Measurements from ENCODE around the gene GATAD2A.
"Not testable (repeated sequence)": the region's sequence is repeated elsewhere in the genome, so short reads cannot be mapped to it uniquely, and the experiment has no call there.

Gene GATAD2A

GRCh38 chr19:19468424-19469050 lies 63.1 kb downstream of the GATAD2A start:
- DNase-seq = no peak

- no peak for DNase-seq
Observed at GRCh38 chr19:19470579-19470978, 65.1 kb downstream of the GATAD2A start.

GRCh38 chr19:19471682-19472081 lies 66.2 kb downstream of the GATAD2A start:
- no peak for DNase-seq

GRCh38 chr19:19472106-19472505 lies 66.6 kb downstream of the GATAD2A start:
- DNase-seq = not testable (repeated sequence)

GRCh38 chr19:19475015-19475765 lies 69.7 kb downstream of the GATAD2A start:
- DNase-seq = no peak

- DNase-seq = peak in 1 of 2 donors; percentile 21
Observed at GRCh38 chr19:19475849-19476828, 70.7 kb downstream of the GATAD2A start.

GRCh38 chr19:19477705-19478383 lies 72.4 kb downstream of the GATAD2A start:
- no peak for DNase-seq

- DNase-seq = no peak
Observed at GRCh38 chr19:19480688-19481087, 75.2 kb downstream of the GATAD2A start.

GRCh38 chr19:19482809-19483596 lies 77.5 kb downstream of the GATAD2A start:
- DNase-seq = no peak

- no peak for DNase-seq
Observed at GRCh38 chr19:19485161-19485997, 79.9 kb downstream of the GATAD2A start.

GRCh38 chr19:19485998-19486290 lies 80.5 kb downstream of the GATAD2A start:
- DNase-seq = no peak

- no peak for DNase-seq
Observed at GRCh38 chr19:19486343-19487076, 81.0 kb downstream of the GATAD2A start.

- DNase-seq = no peak
Observed at GRCh38 chr19:19487077-19487949, 81.8 kb downstream of the GATAD2A start.

GRCh38 chr19:19487950-19488874 lies 82.7 kb downstream of the GATAD2A start:
- DNase-seq = peak in 1 of 2 donors; percentile 5

GRCh38 chr19:19488875-19489690 lies 83.6 kb downstream of the GATAD2A start:
- peak; percentile 94 to 97 for DNase-seq

- no peak for DNase-seq
Observed at GRCh38 chr19:19489804-19490204, 84.3 kb downstream of the GATAD2A start.
